ENCODE measurements around the gene BCR. TPM values are rescaled to one million over a fixed set of nuclear protein-coding genes. Genes with fewer than 3 reads are reported as not detected.

Gene BCR
- polyA plus RNA-seq, 1 donor (not counting 4 experiments of a cell fraction or from before 2014, with no cell fraction given): 25.8 TPM

DNA sequence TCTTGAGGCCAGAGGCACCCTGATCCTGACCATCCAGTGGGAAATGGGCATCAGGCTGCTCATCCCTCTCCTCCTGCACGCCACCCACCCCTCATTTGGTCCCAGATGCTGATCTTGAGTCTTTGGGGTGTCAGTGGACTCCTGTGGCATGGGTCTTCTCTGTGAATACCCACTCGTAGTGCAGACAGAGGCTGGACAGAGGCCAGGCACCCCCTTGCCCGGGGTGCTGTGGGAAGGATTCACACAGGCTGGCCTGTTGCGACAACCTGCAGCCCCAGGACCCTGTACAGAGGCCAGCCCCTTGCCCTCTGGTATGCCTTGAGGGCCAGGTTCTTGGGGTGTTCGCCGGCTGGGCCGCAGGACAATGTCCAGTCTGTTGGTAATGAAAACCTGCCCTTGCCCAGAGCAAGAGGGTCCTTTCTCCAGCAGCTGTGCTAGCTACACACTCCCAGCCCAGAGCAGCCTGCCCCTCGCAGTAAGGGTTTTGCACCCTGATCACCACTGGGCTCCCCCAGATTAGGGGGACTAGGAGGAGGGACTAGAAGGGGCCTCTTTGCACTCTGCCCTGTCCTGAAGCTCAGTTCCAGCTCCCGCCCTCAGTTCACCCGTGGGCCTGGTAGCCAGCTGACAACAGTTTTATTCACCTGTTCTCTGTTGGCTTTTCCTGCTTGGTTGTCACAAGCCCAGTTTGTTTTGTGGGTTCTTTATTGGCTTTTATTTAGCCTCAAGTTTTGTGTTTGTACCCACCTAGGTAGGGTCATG is 76.0 kb downstream of the BCR start:
- H2AFZ ChIP-seq (ENCODE audit: control insufficient read depth, low read length): no peak overlapping the region
- H3K9me3 ChIP-seq (ENCODE audit: control insufficient read depth, low read depth, low read length): no peaks in the 10 kb centered on the region
- FAIRE-seq: no peak
- dilution Hi-C loops (cut with MboI; ENCODE audit: extremely low pct_ligation_motif_present, low sequenced_read_pairs): no loop called here
- H3K9ac ChIP-seq (ENCODE audit: control insufficient read depth, extremely low read depth, insufficient read depth, low read length): no peak overlapping the region
- H3K4me2 ChIP-seq (ENCODE audit: control insufficient read depth, extremely low read depth, insufficient read depth, low read depth, low read length): no peak overlapping the region
- peaks cover 29% of the 10 kb centered on the region for H3K79me2 ChIP-seq (ENCODE audit: control insufficient read depth, insufficient read depth, low read length)
- H3K4me1 ChIP-seq (ENCODE audit: control insufficient read depth, extremely low read depth, insufficient read depth, low read length): peaks cover 20% of the 10 kb centered on the region
- H4K20me1 ChIP-seq (ENCODE audit: control insufficient read depth, extremely low read depth, insufficient read depth, low read length): peaks cover 8% of the 10 kb centered on the region
- H3K4me3 ChIP-seq (ENCODE audit: control insufficient read depth in 2 of 3, extremely low read depth in 1 of 3, insufficient read depth in 2 of 3, low read depth in 1 of 3, low read length in 3 of 3): no peak overlapping the region
- no peak for TF ChIP-seq EZH2 (IDR thresholded peaks at IDR 0.05; ENCODE audit: low read length)
- TF ChIP-seq, protein P1, sequence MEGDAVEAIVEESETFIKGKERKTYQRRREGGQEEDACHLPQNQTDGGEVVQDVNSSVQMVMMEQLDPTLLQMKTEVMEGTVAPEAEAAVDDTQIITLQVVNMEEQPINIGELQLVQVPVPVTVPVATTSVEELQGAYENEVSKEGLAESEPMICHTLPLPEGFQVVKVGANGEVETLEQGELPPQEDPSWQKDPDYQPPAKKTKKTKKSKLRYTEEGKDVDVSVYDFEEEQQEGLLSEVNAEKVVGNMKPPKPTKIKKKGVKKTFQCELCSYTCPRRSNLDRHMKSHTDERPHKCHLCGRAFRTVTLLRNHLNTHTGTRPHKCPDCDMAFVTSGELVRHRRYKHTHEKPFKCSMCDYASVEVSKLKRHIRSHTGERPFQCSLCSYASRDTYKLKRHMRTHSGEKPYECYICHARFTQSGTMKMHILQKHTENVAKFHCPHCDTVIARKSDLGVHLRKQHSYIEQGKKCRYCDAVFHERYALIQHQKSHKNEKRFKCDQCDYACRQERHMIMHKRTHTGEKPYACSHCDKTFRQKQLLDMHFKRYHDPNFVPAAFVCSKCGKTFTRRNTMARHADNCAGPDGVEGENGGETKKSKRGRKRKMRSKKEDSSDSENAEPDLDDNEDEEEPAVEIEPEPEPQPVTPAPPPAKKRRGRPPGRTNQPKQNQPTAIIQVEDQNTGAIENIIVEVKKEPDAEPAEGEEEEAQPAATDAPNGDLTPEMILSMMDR (optimal IDR thresholded peaks at IDR 0.05 in 1 of 3, IDR thresholded peaks at IDR 0.05 in 1 of 3, conservative IDR thresholded peaks at IDR 0.05 in 1 of 3; ENCODE audit: extremely low read depth in 1 of 3, insufficient read depth in 2 of 3, low read length in 3 of 3): no peak
- H3K36me3 ChIP-seq (ENCODE audit: control insufficient read depth in 2 of 2, extremely low read depth in 1 of 2, insufficient read depth in 2 of 2, low read length in 2 of 2): peaks cover 17 to 28% of the 10 kb centered on the region in 2 experiments
- DNase-seq (ENCODE audit: low read depth, low spot score): no peak
- no peak overlapping the region for H3K27ac ChIP-seq (ENCODE audit: control insufficient read depth, insufficient read depth, low read length)
- H3K27me3 ChIP-seq (ENCODE audit: control insufficient read depth, extremely low read depth, insufficient read depth, low read length): no peaks in the 10 kb centered on the region
- H3K9me1 ChIP-seq (ENCODE audit: control insufficient read depth, extremely low read depth, insufficient read depth, low read length): peaks cover 3% of the 10 kb centered on the region

DNA sequence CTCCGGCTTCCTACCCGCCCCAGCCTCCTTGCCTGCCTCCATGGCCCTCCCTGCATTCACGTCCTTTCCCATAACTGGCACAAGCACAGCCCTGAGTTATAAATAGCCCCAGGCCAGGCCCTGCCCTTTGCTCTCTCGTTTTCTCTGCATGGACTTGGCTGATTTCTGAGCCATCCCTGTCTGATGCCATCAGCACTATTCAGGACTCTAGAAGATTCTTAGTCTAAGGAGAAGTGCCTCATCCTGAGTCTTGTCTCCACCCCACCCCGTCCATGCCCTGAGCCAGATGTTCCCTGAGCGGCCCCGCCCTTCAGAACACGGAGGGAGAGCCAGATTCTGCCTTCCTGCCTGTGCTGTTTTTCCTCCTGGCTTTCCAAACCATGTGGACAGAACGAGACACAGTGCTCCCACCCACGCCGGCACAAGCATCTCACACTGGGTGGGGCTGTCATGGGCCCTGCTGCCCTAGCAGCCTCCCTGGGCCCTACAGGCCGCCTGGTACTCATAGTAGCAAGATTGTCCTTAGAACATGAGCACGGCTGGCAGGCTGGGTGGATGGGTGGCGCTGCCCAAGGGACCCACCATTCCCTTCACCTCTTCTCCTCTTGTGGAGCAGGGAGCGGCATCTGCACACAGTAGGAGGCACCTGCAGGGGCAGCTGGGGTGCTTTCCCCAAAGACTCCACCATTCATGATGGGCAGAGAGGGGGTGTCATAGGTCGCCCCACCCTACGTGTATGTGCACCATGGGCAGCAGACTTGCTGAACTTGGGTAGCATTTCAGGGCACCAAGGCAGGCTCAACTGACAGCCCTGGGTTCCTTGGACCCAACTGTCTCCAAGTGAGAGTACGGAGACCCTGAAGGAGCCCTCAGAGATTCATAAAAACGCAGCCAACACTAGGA is 76.9 kb downstream of the BCR start:
- no peak for DNase-seq (ENCODE audit: low read depth, low spot score)
- dilution Hi-C loops (cut with MboI; ENCODE audit: extremely low pct_ligation_motif_present, low sequenced_read_pairs): no loop called here
- Histone ChIP-seq H3K9me3 (ENCODE audit: control insufficient read depth, low read depth, low read length) (no peaks in the 10 kb centered on the region), H3K9ac (ENCODE audit: control insufficient read depth, extremely low read depth, insufficient read depth, low read length) (peak overlapping the region; percentile 18), H2AFZ (ENCODE audit: control insufficient read depth, low read length) (no peak overlapping the region), H3K36me3 (ENCODE audit: control insufficient read depth in 2 of 2, extremely low read depth in 1 of 2, insufficient read depth in 2 of 2, low read length in 2 of 2) (peaks cover 23 to 28% of the 10 kb centered on the region in 2 experiments), H3K4me1 (ENCODE audit: control insufficient read depth, extremely low read depth, insufficient read depth, low read length) (peaks cover 14% of the 10 kb centered on the region), H3K27me3 (ENCODE audit: control insufficient read depth, extremely low read depth, insufficient read depth, low read length) (no peaks in the 10 kb centered on the region), H3K4me3 (ENCODE audit: control insufficient read depth in 2 of 3, extremely low read depth in 1 of 3, insufficient read depth in 2 of 3, low read depth in 1 of 3, low read length in 3 of 3) (no peak overlapping the region), H3K4me2 (ENCODE audit: control insufficient read depth, extremely low read depth, insufficient read depth, low read depth, low read length) (peak overlapping the region; percentile 33), H4K20me1 (ENCODE audit: control insufficient read depth, extremely low read depth, insufficient read depth, low read length) (peaks cover 8% of the 10 kb centered on the region), H3K79me2 (ENCODE audit: control insufficient read depth, insufficient read depth, low read length) (peaks cover 22% of the 10 kb centered on the region), H3K27ac (ENCODE audit: control insufficient read depth, insufficient read depth, low read length) (no peak overlapping the region), H3K9me1 (ENCODE audit: control insufficient read depth, extremely low read depth, insufficient read depth, low read length) (peaks cover 2% of the 10 kb centered on the region)
- peak; percentile 94 for FAIRE-seq
- no peak for TF ChIP-seq EZH2 (IDR thresholded peaks at IDR 0.05; ENCODE audit: low read length)
- TF ChIP-seq, protein P1 (optimal IDR thresholded peaks at IDR 0.05 in 1 of 3, IDR thresholded peaks at IDR 0.05 in 1 of 3, conservative IDR thresholded peaks at IDR 0.05 in 1 of 3; ENCODE audit: extremely low read depth in 1 of 3, insufficient read depth in 2 of 3, low read length in 3 of 3): no peak
